GM18511 (cell line): ENCODE data around the gene PTPN14.
"Not testable (repeated sequence)": the region's sequence is repeated elsewhere in the genome, so short reads cannot be mapped to it uniquely, and the experiment has no call there.

Experiments
- ATAC-seq: cut with Tn5 transposase; IDR thresholded peaks from one replicate; pipeline ENCODE4 v1.9.1; 2021; ENCODE audit warnings: mild to moderate bottlenecking, moderate library complexity; ENCODE audit not compliant: unreplicated experiment

Gene PTPN14

DNA sequence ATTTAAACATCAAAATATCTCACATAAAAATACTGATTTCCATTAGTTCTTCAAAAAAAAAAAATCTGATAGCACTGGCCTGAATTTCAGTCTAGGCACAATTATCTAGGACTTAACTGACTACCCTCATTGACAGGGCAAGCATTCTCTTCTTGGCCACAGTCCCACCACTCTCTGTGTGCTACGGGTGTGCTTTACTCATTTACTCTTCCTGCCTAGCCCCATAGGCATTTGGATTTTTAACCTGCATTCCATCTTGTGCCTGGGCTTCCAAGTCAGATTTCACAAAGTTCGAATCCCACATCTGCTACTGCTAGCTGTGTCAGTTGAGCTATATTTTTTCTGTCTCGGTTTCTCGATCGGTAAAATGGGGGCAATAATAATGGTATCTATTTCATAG lies 38.0 kb downstream of the PTPN14 start:
- ATAC-seq, result no peak

DNA sequence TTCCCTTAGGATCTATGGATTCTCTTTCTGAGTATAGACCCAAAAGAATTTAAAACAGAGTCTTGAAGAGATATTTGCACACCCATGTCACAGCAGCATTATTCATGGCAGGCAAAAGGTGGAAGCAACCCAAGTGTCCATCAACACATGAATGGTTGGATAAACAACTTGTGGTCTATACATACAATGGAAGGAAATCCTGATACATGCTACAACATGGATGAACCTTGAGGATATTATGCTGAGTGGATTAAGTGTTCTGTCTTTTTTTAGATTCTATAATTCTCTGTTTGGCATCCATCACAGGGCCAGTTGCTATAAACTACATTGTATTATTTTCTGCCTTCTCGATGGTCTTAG lies 39.8 kb downstream of the PTPN14 start:
- no peak for ATAC-seq

DNA sequence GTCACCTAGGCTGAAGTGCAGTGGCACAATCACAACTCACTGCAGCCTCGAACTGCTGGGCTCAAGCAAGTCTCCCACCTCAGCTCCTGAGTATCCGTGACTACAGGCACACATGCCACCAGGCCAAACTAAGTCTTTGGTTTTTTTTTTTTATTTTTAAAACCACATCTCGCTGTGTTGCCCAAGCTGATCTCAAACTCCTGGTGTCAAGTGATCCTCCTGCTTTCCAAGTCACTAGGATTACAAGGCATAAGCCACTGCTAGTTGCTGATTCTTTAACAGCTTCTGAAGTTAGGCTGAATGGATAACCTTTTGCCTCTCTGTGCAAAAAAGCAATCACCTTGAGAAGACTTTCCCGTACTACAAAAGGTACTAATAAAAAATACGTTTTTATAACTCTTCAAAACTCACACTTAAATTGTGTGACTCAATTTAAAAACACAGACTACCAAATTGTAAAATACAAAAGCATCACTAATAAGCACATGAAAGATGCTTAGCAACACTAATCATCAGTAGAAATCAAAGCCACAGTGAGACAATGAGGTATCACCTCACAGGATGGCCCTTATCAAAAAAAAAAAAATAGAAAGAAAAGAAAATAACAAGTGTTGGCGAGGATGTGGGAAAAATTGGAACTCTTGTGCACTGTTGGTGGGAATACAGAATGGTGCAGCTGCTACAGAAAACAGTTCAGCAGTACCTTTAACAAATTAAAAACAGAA lies 40.3 kb downstream of the PTPN14 start:
- ATAC-seq, result no peak

DNA sequence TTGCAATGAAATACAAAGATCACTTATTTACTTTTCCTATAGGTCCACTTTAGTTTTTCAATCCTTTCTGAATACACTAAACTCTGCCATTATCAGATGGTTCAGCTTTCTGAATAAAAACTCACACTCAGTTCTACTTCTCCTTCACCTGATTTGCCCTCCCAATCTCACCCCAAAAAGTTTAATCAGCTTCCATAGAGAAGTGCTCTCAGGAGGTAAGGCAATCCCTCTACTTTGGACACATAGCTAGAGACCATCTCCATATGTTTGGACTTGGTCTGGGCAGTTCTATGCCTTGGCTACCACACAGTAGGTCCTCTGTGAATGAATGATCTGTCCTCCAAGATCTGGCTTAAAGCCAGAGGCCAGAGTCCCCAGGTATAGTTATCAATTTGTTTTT lies 40.9 kb downstream of the PTPN14 start:
- ATAC-seq, result no peak

DNA sequence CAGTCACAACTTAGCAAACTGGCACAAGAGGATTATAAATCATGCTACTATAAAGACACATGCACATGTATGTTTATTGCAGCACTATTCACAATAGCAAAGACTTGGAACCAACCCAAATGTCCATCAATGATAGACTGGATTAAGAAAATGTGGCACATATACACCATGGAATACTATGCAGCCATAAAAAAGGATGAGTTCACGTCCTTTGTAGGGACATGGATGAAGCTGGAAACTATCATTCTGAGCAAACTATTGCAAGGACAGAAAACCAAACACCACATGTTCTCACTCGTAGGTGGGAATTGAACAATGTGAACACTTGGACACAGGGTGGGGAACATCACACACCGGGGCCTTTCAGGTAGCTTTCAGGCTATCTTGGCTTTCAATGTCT lies 41.8 kb downstream of the PTPN14 start:
- not testable (repeated sequence) for ATAC-seq

DNA sequence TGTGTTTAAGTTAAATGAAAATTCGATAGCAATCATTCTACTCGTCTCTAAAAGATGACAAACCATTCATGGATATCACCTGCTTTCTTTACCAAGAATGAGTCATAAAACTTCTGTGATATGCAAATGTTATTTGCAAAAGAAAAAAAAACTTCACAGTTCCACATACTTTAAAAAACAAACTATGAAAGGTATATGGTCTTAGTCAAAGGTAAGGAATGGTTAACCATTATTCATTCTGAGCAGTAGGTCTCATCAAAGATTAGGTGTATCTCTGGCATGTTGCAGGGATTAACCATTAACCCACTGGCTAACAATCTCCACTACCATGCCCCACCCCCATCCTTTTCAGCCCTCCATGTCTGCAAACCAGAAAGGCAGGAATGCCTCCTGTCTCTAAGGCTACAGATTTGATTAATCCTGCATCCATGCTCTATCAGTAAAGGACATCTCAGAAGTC lies 44.4 kb downstream of the PTPN14 start:
- peak; percentile 89 for ATAC-seq

DNA sequence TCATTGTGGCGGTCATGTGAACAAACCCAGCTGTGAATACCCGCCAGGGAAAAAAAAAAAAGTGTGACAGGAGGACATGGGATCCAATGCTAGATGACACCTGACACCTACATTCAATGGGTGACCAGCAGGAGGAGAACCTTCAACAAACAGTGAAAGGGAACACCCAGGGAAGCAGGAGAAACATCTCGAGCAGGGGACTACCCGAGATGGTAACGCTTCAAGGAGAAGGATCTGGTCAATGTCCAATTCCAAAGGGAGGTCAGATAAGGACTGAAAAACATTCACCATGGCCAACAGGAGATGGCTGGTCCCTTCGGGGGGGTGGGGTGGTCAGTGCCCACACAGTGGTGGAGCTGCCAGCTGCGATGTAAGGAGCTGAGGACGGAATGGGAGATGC lies 46.3 kb downstream of the PTPN14 start:
- ATAC-seq, result no peak

DNA sequence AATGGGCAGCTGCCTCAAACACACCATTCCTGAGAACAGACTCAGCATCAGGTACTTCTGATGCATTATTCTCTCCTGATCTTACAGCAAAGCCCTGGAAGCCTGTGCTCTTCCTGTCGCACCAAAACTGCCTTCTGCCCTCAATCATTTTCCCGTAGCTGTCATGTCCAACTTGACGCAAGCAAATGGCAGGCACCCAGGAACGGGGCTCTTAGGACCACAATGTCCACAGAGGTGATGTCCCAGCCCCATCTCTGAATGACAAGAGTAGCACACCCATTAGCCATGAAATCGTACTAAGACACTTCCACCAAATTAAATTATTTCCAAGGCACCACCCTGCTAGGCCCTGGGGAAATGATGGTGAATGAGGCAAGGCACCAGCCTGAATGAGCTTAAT lies 47.1 kb downstream of the PTPN14 start:
- ATAC-seq, result no peak

DNA sequence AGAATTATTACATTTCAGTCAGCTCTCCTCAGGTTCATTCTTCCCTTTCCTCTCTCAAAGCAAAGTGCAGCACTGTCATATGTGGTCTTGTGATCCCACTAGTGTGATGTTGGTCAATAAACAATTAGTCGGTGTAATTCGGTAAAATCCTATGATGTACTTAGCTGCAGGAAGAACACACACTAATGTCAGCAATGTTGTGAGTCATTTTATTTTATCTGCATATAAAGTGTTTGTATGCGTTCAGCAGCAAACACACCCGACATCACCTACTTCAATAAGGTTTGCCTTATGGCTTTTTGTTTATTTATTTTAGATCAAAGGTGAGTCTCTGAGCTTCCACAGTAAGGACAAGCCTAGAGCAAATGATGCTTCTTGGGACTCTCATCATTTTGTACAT lies 47.8 kb downstream of the PTPN14 start:
- ATAC-seq, result no peak

DNA sequence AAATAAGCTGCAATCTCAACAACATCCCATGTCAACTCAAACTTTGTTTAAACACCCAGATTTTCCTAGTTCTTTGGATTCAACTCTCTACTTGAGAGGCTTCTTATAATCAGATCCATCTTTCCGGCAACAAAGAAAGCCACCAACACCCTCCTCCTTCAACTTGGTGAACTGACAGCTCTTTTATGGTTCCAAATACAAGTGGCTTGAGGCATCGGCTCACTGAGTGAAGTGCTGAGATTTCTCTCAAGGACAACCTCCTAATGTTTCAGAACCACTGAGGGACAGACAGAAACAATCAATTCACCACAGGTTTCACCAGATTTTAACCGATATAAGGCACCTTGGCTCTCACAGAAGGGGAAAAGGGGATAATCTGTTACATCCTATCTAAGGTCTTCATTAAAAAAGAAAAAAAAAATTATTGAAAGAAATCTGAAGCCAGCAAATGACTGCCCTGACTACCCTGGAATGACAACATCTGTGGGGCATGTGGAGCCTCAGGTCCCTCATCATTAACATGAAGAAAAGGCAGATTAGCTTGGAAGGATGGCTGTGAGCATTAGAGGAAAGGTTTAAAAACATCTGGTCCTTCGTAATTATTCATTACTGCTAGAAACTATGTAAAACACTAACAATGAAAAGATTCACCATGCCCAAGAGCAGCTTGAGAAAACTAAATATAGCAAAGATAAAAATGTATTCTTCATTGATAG lies 50.9 kb downstream of the PTPN14 start:
- no peak for ATAC-seq

DNA sequence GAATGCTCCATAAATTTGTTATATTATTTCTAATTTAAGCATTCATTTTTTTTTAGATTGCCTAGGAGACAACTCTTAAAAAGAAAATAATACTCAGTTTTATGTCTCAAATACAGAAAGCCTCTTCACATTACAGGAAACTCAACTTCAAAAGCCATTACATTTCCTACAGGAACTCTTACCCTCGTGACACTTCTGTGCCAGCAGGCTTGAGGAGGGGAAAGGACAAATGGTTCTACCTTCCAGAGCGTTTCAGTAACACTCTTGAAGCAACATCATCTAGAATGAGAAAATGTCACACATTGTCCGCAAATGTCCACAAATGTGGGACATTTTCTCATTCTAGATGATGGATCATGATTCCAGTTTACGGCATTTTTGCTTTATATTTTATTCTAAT lies 51.7 kb downstream of the PTPN14 start:
- ATAC-seq, result no peak

DNA sequence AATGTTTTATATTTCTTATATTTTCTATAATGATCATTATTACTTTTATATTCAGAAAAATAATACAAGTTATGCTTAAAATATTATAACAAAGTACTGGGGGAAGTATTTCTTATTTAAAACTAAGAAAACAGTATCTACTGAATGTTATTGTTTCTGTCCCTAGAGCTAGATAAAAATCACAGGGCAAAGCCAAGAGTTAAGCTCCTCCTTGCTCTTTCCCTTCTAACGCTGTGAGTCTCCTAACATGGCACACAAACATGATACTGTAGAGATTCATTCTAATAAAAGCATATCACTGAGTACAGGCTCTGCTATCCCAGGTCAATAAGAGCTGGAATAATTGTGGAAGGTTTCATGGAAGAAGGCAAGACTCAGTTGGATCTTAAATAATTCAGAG lies 53.4 kb downstream of the PTPN14 start:
- no peak for ATAC-seq

DNA sequence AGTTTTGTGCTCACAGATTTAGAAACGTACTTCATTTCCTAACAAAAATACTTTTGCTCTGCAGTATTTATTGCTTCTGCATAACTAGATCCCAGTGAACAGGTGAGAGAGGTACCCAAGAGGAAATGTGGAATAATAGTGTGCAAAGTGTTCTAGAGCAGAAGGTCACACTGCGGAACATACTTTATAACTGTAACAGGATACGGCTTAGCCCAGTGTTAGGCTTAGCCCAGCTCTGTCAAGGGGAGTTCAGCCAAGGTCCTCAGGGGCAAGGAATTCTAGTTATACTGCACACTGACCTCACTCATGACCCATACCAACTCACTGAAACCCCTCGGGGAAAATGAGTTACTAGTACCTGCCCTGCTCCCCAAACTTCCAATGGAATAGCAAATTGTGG lies 55.3 kb downstream of the PTPN14 start:
- no peak for ATAC-seq

DNA sequence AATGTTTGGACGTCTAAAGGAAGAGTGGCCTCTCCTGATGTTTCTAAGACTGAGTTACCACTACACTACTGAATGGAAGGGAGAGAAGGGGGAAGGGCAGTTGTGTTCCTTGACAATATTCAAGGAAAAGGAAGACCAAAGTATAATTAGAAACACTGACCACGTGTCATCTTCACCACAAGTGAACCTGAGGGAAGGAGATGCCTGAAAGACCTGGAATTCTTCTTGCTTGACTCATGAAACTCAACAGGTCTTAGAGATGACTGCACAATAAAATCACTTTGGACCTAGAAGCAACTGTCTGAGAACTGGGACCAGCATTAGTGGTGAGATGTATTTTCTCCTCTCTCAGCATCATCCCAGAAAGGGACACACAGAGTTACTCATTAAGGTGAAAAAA lies 56.7 kb downstream of the PTPN14 start:
- ATAC-seq, result no peak

DNA sequence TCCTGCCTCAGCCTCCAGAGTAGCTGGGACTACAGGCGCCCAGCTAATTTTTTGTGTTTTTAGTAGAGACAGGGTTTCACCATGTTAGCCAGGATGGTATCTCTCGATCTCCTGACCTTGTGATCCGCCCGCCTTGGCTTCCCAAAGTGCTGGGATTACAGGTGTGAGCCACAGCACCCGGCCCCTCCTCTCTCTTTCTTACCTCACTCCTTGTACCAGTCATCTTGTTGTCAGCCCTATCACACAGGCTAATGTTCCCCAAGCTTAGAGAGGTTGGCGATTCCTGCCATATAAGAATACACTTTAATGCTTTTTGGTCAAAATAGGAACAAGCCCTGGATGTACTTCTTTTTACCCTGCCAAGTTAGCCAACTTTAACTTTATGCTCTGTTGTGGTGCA lies 57.2 kb downstream of the PTPN14 start:
- not testable (repeated sequence) for ATAC-seq

DNA sequence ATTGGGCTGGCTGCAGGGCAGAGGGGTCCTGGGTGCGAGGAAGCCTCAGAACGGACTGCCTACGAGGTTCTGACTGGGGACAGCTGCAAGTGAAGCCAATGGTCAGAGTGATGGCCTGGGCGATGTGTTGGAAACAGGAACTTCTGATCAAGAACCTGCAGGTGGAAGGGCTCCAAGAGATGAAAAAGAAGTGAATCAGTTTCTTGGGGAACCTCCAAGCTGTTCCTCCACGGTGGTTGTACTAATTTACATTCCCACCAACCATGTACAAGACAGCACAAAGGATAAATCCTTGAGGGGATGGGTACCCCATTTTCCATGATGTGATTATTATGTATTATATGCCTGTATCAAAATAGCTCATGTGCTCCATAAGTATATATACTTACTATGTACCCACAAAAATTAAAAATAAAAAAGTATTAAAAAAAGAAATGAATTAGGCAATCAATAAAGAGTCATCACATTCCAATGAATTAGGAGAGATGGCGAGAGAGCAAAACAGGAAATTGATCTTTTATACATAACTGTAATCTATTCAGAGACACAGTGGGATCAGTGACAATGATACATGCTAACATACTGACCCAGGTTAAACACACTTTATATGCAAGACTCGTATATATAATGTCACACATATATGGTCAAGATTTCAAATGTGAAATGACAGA lies 58.1 kb downstream of the PTPN14 start:
- ATAC-seq, result no peak

DNA sequence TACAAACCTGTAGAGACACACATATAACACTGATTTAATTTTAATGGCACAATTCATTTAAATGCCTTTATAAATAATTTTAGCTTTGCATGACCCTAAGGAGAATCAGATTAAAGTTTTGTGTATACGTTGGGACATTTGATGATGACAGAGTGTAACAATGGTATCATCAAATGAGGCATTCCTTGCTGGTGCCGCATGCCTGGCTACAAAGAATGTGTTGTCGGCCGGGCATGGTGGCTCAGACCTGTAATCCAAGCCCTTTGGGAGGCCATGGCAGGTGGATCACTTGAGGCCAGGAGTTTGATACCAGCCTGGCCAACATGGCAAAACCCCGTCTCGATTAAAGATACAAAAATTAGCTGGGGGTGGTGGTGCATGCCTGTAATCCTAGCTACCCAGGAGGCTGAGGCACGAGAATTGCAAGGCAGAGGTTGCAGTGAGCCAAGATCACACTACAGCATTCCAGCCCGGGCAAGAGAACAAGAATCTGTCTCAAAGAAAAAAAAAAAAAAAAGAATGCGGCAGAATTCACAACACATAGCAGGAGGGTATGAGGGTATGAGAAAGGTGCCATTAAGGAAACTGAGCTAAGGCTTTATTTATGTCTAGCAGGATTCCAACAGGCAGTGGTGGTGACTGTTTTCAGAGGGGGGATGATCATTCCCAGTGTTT lies 58.9 kb downstream of the PTPN14 start:
- ATAC-seq, result no peak

DNA sequence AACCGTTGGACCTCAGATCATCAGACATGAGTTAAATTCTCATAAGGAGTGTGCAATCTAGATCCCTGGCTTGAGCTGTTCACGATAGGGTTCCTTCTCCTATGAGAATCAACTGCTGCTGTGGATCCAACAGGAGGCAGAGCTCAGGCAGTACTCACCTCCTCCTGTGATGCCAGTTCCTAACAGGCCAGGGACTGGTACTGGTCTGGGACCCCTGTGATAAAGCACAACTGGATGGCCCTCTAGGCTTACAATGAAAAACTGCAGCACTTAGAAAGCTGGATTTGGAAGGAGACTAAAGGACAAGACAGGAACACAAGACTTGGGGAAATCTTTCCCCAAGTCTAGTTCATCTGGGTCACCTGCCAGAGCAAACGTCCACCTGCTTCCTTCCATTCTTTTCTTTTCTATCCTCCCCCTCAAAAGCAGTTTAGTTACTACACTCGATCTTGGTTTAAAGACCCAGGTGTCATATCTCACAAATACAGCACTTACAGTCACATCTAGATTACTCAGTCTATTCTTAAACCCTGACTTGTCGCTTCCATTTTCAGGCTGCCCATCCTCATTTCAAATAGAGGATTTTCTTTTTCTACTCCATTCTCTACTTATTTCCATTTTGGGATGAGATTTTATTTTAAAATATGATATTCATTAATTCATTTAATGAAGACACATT lies 59.8 kb downstream of the PTPN14 start:
- ATAC-seq, result no peak

DNA sequence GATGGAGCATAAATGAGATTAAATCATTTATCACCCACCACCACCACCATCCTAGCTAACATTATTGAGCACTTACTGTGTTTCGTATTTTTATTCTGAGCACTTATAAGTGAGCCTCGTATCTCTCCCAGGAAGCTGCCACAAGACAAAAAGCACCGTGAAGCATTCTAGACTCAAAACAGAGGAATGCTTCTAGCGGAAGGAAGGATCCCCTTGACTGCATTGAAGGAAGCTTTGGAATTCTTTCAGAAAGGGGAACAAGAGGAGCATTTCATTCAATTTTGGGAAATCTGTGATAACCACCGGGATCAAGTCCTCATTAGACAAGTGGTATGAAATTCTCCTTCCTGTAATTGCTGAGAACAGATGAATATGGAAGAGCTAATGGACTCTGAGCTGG lies 66.3 kb downstream of the PTPN14 start:
- no peak for ATAC-seq

DNA sequence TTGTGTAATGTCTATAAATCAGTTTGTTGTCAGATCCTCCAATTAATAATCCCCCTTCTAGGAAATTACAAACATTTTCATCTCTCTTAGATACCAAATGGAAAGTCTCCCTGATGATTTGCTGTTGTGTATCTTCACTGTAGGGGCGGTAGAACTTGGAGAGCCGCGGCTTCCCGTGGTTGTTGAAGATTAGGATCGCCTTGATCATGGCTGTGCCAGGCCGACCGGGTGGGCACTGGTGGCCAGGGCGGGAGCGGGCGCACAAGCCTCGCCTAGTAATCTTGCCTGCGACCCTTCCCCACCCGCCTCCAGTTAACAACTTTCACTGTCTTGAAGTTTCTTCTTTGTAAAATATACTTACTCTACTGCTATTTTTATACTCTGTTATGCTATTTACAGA lies 68.2 kb downstream of the PTPN14 start:
- not testable (repeated sequence) for ATAC-seq
